Vagina (tissue), 2 donors: ENCODE results near the gene PRUNE2.

Source experiments
- CTCF ChIP-seq, 3 experiments: fragments of 450-650 bp in 2 of 3; fragments of 200-600 bp in 1 of 3; sonication (generic) in 1 of 3; IDR thresholded peaks; one replicate each; pipeline ENCODE4 v1.5.1; 2017 to 2019; ENCODE audit warnings: antibody characterized with exemption in 3 of 3, mild to moderate bottlenecking in 2 of 3, moderate library complexity in 2 of 3
- POLR2A ChIP-seq, 2 donors: fragments of 450-650 bp; IDR thresholded peaks; one replicate each; pipeline ENCODE4 v1.6.1; 2017; ENCODE audit warnings: antibody characterized with exemption in 2 of 2, mild to moderate bottlenecking in 2 of 2, moderate library complexity in 2 of 2
- POLR2AphosphoS5 ChIP-seq, 2 donors: sonication (generic); formaldehyde crosslinking; IDR thresholded peaks; one replicate each; pipeline ENCODE4 v1.9.0; 2017; ENCODE audit warnings: antibody characterized with exemption in 2 of 2, mild to moderate bottlenecking in 2 of 2, low read depth in 1 of 2; ENCODE audit not compliant: insufficient read depth in 1 of 2

GRCh38 chr9:76729980-76730737 is 175.8 kb downstream of the PRUNE2 start:
- TF ChIP-seq CTCF (IDR thresholded peaks at IDR 0.05), result no peak
- no peak for TF ChIP-seq POLR2A (IDR thresholded peaks at IDR 0.05)
- no peak for TF ChIP-seq POLR2AphosphoS5 (IDR thresholded peaks at IDR 0.05; ENCODE audit: insufficient read depth in 1 of 2, low read depth in 1 of 2)
